Measurements from ENCODE around the gene PTH2R.

PTH2R gene

GRCh38 chr2:208406474-208407451 lies at the start of gene PTH2R:
Gene PTH2R, plus strand, starts transcription at chr2:208406792. Its CDS starts 252 bp downstream, at chr2:208407044.
- TF ChIP-seq ZNF274 (IDR thresholded peaks at IDR 0.05; ENCODE audit: low read depth, low read length), result no peak
- H3K4me3 ChIP-seq (ENCODE audit: low read length), result no peak within 1 kb of the TSS; the same call in 1 of the 2 replicates

GRCh38 chr2:208356846-208357574 lies 49.6 kb upstream of the PTH2R start:
- H3K4me3 ChIP-seq (ENCODE audit: low read length), result no peak overlapping the region
- TF ChIP-seq ZNF274 (IDR thresholded peaks at IDR 0.05; ENCODE audit: low read depth, low read length), result no peak

GRCh38 chr2:208358758-208359631 lies 47.6 kb upstream of the PTH2R start:
- no peak for TF ChIP-seq ZNF274 (IDR thresholded peaks at IDR 0.05; ENCODE audit: low read depth, low read length)
- H3K4me3 ChIP-seq (ENCODE audit: low read length), result no peak overlapping the region

- H3K4me3 ChIP-seq (ENCODE audit: low read length), result no peak overlapping the region
- no peak for TF ChIP-seq ZNF274 (IDR thresholded peaks at IDR 0.05; ENCODE audit: low read depth, low read length)
These were observed 47.0 kb upstream of the PTH2R start for GRCh38 chr2:208359632-208359986.

GRCh38 chr2:208360259-208361076 lies 46.1 kb upstream of the PTH2R start:
- no peak for TF ChIP-seq ZNF274 (IDR thresholded peaks at IDR 0.05; ENCODE audit: low read depth, low read length)
- H3K4me3 ChIP-seq (ENCODE audit: low read length), result no peak overlapping the region

GRCh38 chr2:208361077-208361441 lies 45.5 kb upstream of the PTH2R start:
- no peak overlapping the region for H3K4me3 ChIP-seq (ENCODE audit: low read length)
- TF ChIP-seq ZNF274 (IDR thresholded peaks at IDR 0.05; ENCODE audit: low read depth, low read length), result no peak

- TF ChIP-seq ZNF274 (IDR thresholded peaks at IDR 0.05; ENCODE audit: low read depth, low read length), result no peak
- no peak overlapping the region for H3K4me3 ChIP-seq (ENCODE audit: low read length)
These were observed 43.1 kb upstream of the PTH2R start for GRCh38 chr2:208363485-208363884.

- no peak overlapping the region for H3K4me3 ChIP-seq (ENCODE audit: low read length)
- no peak for TF ChIP-seq ZNF274 (IDR thresholded peaks at IDR 0.05; ENCODE audit: low read depth, low read length)
These were observed 40.1 kb upstream of the PTH2R start for GRCh38 chr2:208366215-208367127.

- TF ChIP-seq ZNF274 (IDR thresholded peaks at IDR 0.05; ENCODE audit: low read depth, low read length), result no peak
- no peak overlapping the region for H3K4me3 ChIP-seq (ENCODE audit: low read length)
These were observed 37.5 kb upstream of the PTH2R start for GRCh38 chr2:208369091-208369490.

- H3K4me3 ChIP-seq (ENCODE audit: low read length), result no peak overlapping the region
- TF ChIP-seq ZNF274 (IDR thresholded peaks at IDR 0.05; ENCODE audit: low read depth, low read length), result no peak
These were observed 35.5 kb upstream of the PTH2R start for GRCh38 chr2:208370881-208371633.

GRCh38 chr2:208371634-208371935 lies 35.0 kb upstream of the PTH2R start:
- no peak for TF ChIP-seq ZNF274 (IDR thresholded peaks at IDR 0.05; ENCODE audit: low read depth, low read length)
- no peak overlapping the region for H3K4me3 ChIP-seq (ENCODE audit: low read length)
